Measurements from ENCODE around the gene SFXN5.

DNA sequence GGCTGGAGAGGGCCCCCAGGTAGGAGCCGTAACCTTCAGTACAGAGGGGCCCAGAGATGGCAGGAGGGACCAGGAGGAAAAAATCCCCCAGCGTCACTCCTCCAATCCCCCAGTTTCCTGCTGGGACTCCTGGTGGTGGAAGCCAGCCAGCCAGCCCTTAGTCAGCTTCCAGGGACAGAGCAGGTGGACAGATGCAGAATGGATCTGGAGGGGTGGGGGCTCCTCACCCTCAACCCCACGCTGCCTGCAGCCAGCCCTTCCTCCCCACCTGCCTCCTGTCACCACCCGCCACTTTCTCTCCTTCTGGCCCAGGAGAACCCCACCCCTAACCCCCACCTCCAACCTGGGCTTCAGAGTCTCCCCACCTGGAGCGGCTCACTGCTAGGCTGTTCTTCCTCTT, 133.1 kb downstream of the SFXN5 start:
- TF ChIP-seq, protein P1, sequence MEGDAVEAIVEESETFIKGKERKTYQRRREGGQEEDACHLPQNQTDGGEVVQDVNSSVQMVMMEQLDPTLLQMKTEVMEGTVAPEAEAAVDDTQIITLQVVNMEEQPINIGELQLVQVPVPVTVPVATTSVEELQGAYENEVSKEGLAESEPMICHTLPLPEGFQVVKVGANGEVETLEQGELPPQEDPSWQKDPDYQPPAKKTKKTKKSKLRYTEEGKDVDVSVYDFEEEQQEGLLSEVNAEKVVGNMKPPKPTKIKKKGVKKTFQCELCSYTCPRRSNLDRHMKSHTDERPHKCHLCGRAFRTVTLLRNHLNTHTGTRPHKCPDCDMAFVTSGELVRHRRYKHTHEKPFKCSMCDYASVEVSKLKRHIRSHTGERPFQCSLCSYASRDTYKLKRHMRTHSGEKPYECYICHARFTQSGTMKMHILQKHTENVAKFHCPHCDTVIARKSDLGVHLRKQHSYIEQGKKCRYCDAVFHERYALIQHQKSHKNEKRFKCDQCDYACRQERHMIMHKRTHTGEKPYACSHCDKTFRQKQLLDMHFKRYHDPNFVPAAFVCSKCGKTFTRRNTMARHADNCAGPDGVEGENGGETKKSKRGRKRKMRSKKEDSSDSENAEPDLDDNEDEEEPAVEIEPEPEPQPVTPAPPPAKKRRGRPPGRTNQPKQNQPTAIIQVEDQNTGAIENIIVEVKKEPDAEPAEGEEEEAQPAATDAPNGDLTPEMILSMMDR (conservative IDR thresholded peaks at IDR 0.05 in 1 of 2, IDR thresholded peaks at IDR 0.05 in 1 of 2; ENCODE audit: extremely low read depth in 1 of 2, insufficient read depth in 1 of 2, low read depth in 1 of 2, low read length in 2 of 2) = no peak
- TF ChIP-seq EZH2 (IDR thresholded peaks at IDR 0.05; ENCODE audit: borderline replicate concordance, low read length) = no peak
